Kidney epithelial cell (primary cell): Measurements from ENCODE around the gene HAGH. TPM values are rescaled to one million over a fixed set of nuclear protein-coding genes. Genes with fewer than 3 reads are reported as not detected.

Source experiments
- DNase-seq: peaks from one replicate; pipeline ENCODE4 v3.0.0-alpha.2; 2010; ENCODE audit warnings: low read depth
- H3K27me3 ChIP-seq: 2 replicates; pipeline ENCODE4 v1.6.0; 2011; ENCODE audit warnings: low read length; ENCODE audit not compliant: control insufficient read depth, insufficient read depth
- H3K36me3 ChIP-seq: 2 replicates; pipeline ENCODE4 v1.5.1; 2011; ENCODE audit warnings: low read length; ENCODE audit not compliant: control insufficient read depth, insufficient read depth
- H3K4me3 ChIP-seq: 2 replicates; pipeline ENCODE4 v1.5.1; 2011; ENCODE audit warnings: low read depth, mild to moderate bottlenecking, control low read depth, low read length
- total RNA-seq: library from RNA; depleted of rRNA; stranded (reverse); fragments of >200 nt; gene quantifications from 2 replicates; pipeline ENCODE4 v1.2.3, GENCODE V29; 2015
- TF ChIP-seq, protein P1 (sequence below): IDR thresholded peaks from 2 replicates; pipeline ENCODE4 v1.5.1; 2011; ENCODE audit warnings: mild to moderate bottlenecking, moderate library complexity, low read length, control low read depth, inconsistent platforms; ENCODE audit not compliant: insufficient read depth, poor library complexity, severe bottlenecking

The HAGH gene
- total RNA-seq, 1 donor from 2014 or later, result 62.8 TPM

DNA sequence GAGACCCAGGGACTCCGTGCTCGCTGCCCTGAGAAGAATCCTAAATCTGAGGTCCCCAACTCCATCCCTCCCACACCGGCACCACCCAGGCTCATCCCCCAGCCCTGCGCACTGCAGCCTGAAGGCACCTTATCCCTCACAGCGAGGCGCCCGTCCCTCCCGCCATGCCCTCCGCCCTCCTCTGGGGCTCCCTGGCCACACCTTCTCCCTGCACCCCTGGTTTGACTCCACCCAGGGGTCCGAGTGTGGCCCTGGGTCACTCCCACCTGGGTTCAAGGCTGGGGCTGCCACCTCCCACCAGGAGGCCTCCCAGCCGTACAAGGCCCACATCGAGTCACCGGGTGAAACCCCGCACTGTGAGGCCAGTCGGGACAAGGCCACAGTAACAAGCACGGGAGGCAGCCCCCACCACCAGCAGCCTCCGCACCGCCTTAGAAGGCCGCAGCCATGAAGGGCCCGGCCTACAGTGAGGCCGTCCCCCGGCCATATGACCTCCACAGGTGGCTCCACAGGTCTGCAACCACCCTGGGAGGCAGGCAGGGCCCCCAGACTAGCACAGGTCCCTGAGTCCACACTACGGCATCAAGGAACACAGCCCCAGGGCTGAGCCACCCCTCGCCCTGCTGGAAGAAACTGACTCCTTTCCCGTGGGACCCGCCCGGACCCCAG is 8.3 kb downstream of the HAGH start:
- TF ChIP-seq, protein P1, sequence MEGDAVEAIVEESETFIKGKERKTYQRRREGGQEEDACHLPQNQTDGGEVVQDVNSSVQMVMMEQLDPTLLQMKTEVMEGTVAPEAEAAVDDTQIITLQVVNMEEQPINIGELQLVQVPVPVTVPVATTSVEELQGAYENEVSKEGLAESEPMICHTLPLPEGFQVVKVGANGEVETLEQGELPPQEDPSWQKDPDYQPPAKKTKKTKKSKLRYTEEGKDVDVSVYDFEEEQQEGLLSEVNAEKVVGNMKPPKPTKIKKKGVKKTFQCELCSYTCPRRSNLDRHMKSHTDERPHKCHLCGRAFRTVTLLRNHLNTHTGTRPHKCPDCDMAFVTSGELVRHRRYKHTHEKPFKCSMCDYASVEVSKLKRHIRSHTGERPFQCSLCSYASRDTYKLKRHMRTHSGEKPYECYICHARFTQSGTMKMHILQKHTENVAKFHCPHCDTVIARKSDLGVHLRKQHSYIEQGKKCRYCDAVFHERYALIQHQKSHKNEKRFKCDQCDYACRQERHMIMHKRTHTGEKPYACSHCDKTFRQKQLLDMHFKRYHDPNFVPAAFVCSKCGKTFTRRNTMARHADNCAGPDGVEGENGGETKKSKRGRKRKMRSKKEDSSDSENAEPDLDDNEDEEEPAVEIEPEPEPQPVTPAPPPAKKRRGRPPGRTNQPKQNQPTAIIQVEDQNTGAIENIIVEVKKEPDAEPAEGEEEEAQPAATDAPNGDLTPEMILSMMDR, result no peak
- Histone ChIP-seq H3K27me3 (no peaks in the 10 kb centered on the region), H3K36me3 (peaks cover 1% of the 10 kb centered on the region), H3K4me3 (no peak overlapping the region)
- no peak for DNase-seq

DNA sequence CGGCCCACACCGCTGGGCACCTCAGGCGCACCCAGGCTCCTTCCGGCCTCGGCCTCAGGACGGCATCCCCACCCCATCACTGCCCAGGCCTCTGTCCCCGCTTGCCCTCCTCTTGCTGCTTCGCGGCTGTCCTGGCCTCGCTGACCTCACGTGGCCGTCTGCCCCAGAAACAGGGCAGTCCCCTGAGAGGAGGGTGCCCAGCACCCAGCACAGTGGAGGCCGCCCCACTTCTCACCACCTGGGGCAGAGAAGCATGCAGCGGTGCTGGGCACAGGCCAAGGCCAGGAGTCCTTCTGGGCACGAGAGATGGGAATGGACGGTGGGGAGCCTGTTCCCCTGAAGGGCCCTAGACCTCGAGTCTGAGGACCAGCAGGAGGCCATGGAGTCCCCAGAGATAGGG is 8.9 kb downstream of the HAGH start:
- no peaks in the 10 kb centered on the region for H3K27me3 ChIP-seq
- TF ChIP-seq, protein P1, result no peak
- no peak overlapping the region for H3K4me3 ChIP-seq
- no peak for DNase-seq
- peaks cover 1% of the 10 kb centered on the region for H3K36me3 ChIP-seq

DNA sequence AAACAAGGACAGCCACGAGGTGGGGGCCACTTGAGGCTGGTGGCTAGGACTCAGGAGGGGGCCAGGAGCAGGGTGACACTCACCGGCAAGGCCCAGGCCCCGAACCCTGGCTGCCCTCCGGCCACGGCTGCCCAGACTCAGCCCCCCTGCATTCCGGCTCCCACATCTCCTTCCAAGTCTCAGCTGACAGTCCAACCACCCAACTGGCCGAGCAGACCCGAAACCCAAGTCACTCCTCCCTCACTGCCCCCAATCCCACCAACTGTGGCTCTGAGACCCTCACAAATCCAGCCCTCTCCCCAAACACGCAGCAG is 9.4 kb downstream of the HAGH start:
- DNase-seq, result no peak
- TF ChIP-seq, protein P1, result no peak
- H3K27me3 ChIP-seq, result no peaks in the 10 kb centered on the region
- peaks cover 1% of the 10 kb centered on the region for H3K36me3 ChIP-seq
- H3K4me3 ChIP-seq, result no peak overlapping the region

DNA sequence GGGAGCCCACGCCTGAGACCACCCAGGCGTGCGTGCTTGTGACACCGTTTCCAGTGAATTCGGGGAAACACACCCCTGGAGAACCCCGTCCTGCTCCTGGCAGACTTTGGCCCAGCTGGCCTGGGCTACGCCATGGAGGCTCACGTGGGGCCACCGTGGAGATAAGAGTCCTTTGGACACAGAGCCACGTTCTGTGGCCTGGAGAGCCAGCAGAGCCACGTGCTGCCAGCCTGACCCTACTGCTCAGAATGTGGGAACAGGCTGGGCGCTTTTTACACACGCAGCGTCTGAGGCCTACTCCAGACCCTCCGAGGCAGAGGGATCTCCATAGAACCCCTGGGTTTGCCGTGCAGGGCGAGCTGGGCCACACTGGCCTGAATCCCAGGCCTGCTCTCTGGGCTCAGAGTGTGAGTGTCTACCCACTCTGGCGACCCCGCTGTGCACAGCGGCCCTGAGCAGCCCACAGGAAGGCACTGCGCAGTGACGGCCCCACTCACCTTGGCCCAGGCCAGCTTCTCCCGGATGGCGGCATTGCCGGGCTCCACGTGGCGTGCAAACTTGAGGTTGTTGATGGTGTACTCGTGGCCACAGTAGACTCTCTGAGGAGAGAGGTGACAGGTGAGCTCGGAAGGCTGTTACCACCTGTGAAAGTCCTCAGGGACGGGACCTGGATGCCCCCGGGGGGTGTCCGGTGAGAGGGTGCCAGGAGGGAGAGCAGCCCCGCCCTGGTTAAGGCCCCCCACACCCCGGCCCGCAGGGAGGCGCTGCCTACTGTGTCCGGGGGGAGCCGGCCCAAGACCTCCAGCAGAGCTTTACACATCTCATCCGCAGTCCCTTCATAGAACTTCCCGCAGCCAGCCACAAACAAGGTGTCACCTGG is 10.0 kb downstream of the HAGH start:
- TF ChIP-seq, protein P1, result no peak
- H3K4me3 ChIP-seq, result no peak overlapping the region
- H3K36me3 ChIP-seq, result peaks cover 1% of the 10 kb centered on the region
- H3K27me3 ChIP-seq, result no peaks in the 10 kb centered on the region
- no peak for DNase-seq

DNA sequence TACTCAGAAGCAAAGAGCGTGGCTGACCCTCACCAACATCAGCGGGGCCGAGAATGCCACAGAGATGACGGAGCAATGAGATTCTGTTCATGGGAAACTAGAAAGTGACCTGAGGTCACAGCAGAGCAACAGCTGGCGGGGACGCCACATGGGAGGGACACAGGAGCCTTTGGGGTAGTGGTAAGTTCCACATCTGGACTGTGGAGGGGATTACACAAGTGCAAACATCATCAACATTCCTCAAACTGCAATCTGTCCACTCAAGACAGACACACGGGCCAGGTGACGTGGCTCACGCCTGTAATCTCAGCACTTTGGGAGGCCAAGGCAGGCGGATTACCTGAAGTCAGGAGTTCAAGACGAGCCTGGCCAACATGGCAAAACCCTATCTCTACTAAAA is 11.2 kb downstream of the HAGH start:
- peaks cover 1% of the 10 kb centered on the region for H3K36me3 ChIP-seq
- TF ChIP-seq, protein P1, result no peak
- DNase-seq, result no peak

DNA sequence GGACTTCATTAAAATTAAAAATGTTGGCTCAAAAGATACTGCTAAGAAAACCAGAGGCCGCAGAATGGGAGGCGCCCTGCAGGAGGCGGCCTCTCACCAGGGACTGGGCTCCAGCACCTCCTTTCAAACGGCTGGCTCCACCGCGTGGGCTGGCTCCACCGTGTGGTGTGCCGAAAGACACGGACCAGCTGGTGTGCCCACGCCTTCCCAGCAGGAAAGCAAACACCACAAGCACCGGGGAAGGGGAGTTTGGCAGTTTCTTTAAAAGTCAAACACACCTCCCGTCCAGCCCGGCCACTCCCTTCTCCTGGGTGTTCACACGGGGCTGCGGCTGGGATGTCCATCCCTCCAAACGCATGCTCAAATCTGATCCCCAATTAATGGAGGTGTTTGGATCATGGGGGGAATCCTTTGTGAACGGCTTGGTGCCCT is 13.9 kb downstream of the HAGH start:
- H3K4me3 ChIP-seq, result no peak overlapping the region
- no peak for DNase-seq
- TF ChIP-seq, protein P1, result peak; percentile 73
- peaks cover 1% of the 10 kb centered on the region for H3K36me3 ChIP-seq
- no peaks in the 10 kb centered on the region for H3K27me3 ChIP-seq

More for the DNA sequence above, 11.2 kb downstream of the HAGH start:
- Histone ChIP-seq H3K4me3 (no peak overlapping the region), H3K27me3 (no peaks in the 10 kb centered on the region)
